Retinal pigment epithelial cell (primary cell): Measurements from ENCODE around the gene ACSS1.

ENCODE experiments used
- DNase-seq: peaks from one replicate; pipeline ENCODE4 v3.0.0-alpha.2; 2010; ENCODE audit warnings: low read depth
- H3K4me3 ChIP-seq: 2 replicates; pipeline ENCODE4 v1.5.1; 2011; ENCODE audit warnings: mild to moderate bottlenecking, low read length, control low read depth, moderate library complexity
- TF ChIP-seq, protein P1 (sequence below): conservative IDR thresholded peaks from 2 replicates; pipeline ENCODE4 v1.5.1; 2011; ENCODE audit warnings: low read depth, low read length, control low read depth, inconsistent platforms

ACSS1 gene

DNA sequence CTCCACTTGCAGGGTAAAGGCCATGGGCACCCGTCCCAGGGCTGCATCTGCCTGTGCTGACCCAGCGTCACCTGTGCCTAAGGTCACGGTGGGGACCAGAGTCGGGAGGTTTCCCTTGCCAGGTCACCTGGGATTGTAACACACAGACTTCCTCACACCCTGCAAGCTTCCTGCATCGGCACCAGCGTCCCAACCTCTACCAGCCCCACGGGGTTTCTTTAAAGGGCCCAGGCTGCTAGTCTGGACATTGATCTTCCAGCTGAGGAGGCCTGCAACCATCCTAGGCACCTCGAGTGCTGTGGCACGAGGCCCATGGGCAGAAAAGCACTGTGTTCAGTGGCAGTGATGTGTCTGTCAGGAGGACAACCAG lies 12.6 kb downstream of the ACSS1 start:
- no peak overlapping the region for H3K4me3 ChIP-seq
- no peak for DNase-seq
- TF ChIP-seq, protein P1, sequence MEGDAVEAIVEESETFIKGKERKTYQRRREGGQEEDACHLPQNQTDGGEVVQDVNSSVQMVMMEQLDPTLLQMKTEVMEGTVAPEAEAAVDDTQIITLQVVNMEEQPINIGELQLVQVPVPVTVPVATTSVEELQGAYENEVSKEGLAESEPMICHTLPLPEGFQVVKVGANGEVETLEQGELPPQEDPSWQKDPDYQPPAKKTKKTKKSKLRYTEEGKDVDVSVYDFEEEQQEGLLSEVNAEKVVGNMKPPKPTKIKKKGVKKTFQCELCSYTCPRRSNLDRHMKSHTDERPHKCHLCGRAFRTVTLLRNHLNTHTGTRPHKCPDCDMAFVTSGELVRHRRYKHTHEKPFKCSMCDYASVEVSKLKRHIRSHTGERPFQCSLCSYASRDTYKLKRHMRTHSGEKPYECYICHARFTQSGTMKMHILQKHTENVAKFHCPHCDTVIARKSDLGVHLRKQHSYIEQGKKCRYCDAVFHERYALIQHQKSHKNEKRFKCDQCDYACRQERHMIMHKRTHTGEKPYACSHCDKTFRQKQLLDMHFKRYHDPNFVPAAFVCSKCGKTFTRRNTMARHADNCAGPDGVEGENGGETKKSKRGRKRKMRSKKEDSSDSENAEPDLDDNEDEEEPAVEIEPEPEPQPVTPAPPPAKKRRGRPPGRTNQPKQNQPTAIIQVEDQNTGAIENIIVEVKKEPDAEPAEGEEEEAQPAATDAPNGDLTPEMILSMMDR = no peak

DNA sequence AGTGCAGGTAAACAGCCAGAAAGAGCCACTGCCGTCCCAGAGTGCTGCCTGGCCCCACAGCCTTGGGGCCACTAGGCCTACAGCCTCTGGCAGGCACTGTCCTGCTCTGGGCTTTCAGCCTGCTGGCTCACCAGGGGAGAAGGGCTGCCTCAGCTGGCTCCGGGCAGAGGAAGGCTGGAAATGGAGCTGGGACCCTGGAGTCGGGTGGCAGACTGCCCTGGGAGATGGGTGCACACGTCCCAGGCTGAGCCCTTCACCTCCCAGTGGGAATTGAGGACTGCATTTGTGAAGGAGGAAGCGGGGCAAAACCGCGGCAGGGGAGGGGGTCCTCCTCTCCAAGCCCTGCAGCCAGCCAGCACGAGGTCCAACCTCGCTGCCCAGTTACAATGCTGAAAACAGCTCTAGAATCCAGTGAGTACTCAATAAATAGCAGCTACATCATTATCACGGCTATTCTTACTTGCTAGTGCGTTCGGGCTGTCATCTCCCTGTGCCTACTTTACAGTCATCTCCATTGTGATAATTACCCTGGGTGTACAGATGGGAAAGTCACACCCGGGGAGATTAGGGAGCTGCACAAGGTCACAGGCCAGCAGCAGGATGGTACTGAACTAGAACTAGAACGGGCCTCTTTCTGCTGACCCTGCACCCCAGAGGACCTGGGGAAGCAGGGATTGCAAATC lies 13.1 kb downstream of the ACSS1 start:
- no peak overlapping the region for H3K4me3 ChIP-seq
- DNase-seq = no peak
- TF ChIP-seq, protein P1 = no peak

DNA sequence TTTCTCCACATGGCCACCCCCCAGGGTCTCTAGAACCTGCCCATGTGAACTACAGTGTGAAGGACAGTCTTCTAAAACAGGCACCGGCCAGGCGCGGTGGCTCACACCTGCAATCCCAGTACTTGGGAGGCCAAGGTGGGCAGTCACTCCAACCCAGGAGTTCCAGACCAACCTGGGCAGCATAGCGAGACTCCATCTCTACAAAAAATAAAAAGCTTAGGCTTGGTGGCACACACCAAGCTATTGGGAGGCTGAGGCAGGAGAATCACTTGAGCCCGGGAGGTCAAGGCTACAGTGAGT lies 13.7 kb downstream of the ACSS1 start:
- TF ChIP-seq, protein P1 = no peak
- no peak overlapping the region for H3K4me3 ChIP-seq
- no peak for DNase-seq

DNA sequence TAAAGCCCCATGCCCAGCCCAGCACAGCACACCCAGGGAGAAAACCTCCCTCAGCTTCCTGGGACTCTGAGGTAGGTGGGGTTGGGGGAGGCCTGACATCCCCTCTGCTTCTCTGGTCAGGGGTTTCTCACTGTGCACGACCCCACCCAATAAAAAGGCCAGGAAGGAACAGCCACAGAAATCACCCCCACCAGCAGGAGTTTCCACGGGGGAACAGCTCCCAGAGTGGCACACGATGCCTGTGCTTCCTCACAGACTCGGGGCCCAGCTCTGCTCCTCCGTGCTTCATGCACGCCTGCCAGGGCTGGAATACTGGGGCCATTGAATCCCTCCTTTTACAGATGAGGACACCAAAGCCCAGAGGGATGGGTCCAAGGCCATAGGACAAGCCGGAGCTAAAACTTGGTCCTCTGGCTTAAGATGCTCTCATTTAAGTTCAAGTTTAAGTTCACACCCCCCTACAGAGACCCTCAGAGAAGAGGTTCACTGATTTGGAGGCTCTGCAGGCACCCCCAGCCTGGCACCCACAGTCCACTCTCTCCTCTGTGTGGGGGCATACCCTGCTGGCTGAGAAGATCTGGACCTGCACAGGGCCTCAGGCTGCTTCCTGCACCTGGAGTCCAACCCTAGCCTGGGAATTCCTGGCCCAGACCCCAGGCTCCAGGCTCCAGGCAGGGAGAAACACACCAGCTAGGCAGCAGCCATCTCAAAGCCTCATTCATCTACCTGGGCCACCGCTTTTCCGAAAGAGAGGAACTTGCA lies 14.3 kb downstream of the ACSS1 start:
- TF ChIP-seq, protein P1 = no peak
- no peak for DNase-seq
- no peak overlapping the region for H3K4me3 ChIP-seq

DNA sequence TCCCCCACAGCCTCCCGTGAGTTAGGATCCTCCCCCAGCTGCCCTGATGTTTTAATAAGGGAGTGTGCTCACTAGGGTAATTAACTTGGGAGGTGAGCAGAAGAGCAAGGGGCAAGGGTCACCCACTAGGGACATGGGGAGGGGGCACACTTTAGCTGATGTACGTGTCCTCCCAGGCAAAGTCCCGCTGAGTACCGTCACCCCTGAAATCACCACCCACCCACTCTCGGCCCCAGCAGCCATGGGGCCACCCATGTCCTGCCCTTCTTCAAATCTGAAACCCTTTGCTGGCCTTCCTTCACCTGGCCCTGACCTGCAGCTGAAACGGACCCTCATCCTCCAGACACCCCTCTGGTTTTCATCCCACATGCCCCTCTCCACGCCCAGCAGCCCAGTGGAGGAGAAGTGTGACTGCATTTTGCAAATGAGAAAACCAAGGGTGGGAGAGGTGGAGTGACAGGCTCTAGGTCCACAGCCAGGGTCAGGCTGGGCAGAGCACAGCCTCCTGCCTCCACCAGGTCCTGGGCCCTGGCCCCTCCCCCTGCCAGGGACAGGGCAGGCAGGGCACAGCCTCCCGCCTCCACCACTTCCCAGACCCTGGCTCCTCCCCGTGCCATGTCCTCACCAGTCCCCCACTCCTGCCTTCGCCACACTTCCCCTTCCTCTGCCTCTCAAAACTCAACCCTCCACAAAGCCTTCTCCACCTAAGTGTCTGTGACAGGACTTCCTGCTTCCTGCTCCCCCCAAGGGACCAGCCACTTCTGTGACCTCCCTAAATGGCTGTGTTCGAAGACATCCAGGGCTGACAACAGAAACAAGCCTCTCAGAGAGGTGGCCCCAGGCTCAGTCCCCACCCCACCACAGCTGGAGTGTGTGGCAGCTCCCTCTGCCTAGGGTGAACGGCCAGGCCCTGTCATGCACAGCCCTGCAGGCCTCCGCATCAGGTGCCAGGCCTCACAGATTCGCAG lies 15.1 kb downstream of the ACSS1 start:
- TF ChIP-seq, protein P1 = no peak
- no peak for DNase-seq
- no peak overlapping the region for H3K4me3 ChIP-seq

DNA sequence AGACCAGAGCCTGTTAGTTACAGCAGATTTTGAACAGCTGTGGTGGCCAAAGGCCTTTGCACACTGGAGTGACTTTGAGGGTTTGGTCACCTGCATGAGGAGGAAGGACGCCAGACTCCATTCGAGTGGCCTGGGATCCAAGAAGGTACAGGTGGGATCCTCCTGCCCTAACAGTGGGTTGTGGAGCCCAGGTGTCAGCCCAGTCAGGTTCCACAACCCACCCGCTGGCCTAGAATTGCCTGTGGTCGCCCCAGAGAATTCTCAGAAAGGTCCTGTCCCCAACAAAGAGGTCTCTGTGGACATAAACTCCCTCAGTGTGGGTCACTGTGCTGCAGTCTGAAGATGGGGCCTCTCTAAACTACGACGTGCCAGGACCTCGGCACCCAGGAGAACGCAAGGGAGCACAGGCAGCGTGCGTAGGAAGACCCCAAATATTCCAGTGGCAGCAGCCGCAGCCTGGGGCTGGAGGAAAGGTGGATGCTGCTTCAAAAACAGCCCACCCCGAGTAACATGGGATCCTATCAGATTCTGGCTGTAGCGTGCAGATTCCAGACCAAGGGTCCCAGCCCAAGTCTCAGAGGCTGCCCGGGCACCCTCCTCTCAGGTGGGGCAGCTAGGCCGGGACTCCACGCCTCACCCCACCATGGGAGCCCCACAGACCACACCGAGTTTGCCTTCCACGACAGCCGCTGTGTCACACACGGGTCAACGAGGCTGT lies 16.0 kb downstream of the ACSS1 start:
- TF ChIP-seq, protein P1 = no peak
- no peak for DNase-seq
- H3K4me3 ChIP-seq = no peak overlapping the region
